T47D (cell line): Measurements from ENCODE around the gene APPL1.
A peak's percentile ranks its signal among the peaks of the same experiment; 100 is the strongest.
"Not testable (repeated sequence)": the region's sequence is repeated elsewhere in the genome, so short reads cannot be mapped to it uniquely, and the experiment has no call there.

Experiments
- DNase-seq, 2 experiments: peaks; one replicate each; pipeline versions ENCODE4 v3.0.0 to v3.0.0-alpha.2; 2011 to 2012; ENCODE audit warnings: low read depth in 1 of 2, low spot score in 1 of 2
- JUND ChIP-seq: IDR thresholded peaks from 2 replicates; pipeline ENCODE4 v1.6.1; 2012; ENCODE audit warnings: low read depth
- in situ Hi-C: cut with HindIII; loops from 2 replicates; pipeline ENCODE4 v1.10.0; 2016; ENCODE audit warnings: low sequenced_read_pairs, low pct_unique_long_range_greater_than_20kb

The APPL1 gene

GRCh38 chr3:57281715-57282114 lies 54.2 kb downstream of the APPL1 start:
- in situ Hi-C loops: no loop called here
- no peak for DNase-seq
- TF ChIP-seq JUND: no peak

GRCh38 chr3:57283334-57283733 lies 55.8 kb downstream of the APPL1 start:
- in situ Hi-C loops: no loop called here
- TF ChIP-seq JUND: no peak
- no peak for DNase-seq

- no peak for DNase-seq
- TF ChIP-seq JUND: no peak
- in situ Hi-C loops: no loop called here
Measured at GRCh38 chr3:57287205-57287604, 59.7 kb downstream of the APPL1 start.

- in situ Hi-C loops: no loop called here
- TF ChIP-seq JUND: no peak
- no peak for DNase-seq
Measured at GRCh38 chr3:57288403-57288802, 60.9 kb downstream of the APPL1 start.

- no peak for TF ChIP-seq JUND
- in situ Hi-C loops: no loop called here
- DNase-seq: no peak
Measured at GRCh38 chr3:57292159-57292896, 64.8 kb downstream of the APPL1 start, which contains the start of gene ASB14. Gene ASB14 (minus strand): TSS chr3:57292685. CDS start chr3:57292033, 652 bp downstream.

- in situ Hi-C loops: no loop called here
- TF ChIP-seq JUND: no peak
- DNase-seq: no peak
Measured at GRCh38 chr3:57292897-57293526, 65.5 kb downstream of the APPL1 start.

- peak in 1 of 2 experiments; percentile 5 for DNase-seq
- in situ Hi-C loops: no loop called here
- no peak for TF ChIP-seq JUND
Measured at GRCh38 chr3:57298041-57298440, 70.5 kb downstream of the APPL1 start.

GRCh38 chr3:57303520-57303919 lies 76.0 kb downstream of the APPL1 start:
- DNase-seq, in situ Hi-C loops: not testable (repeated sequence)

GRCh38 chr3:57309769-57310360 lies 82.3 kb downstream of the APPL1 start:
- TF ChIP-seq JUND: no peak
- DNase-seq: no peak

GRCh38 chr3:57314204-57314603 lies 86.7 kb downstream of the APPL1 start:
- DNase-seq: no peak
- no peak for TF ChIP-seq JUND

More at GRCh38 chr3:57309769-57310360, 82.3 kb downstream of the APPL1 start:
- in situ Hi-C loops: no loop called here

More at GRCh38 chr3:57314204-57314603, 86.7 kb downstream of the APPL1 start:
- in situ Hi-C loops: no loop called here
